PC-3 (cell line): ENCODE measurements around the gene SLC9A9.

Experiments
- CTCF ChIP-seq: fragments of 300-600 bp; sonication (generic); conservative IDR thresholded peaks from 2 replicates; pipeline ENCODE4 v1.5.1; 2017; ENCODE audit warnings: antibody characterized with exemption, low read depth, mild to moderate bottlenecking, low read length
- EZH2 ChIP-seq: fragments of 300-600 bp; sonication (generic); IDR thresholded peaks from one replicate; pipeline ENCODE4 v1.6.1; 2017; ENCODE audit warnings: antibody characterized with exemption, mild to moderate bottlenecking, low read length; ENCODE audit not compliant: unreplicated experiment
- EZH2phosphoT487 ChIP-seq: fragments of 300-600 bp; sonication (generic); IDR thresholded peaks from 2 replicates; pipeline ENCODE4 v1.6.1; 2018; ENCODE audit warnings: mild to moderate bottlenecking, antibody characterized with exemption, low read length, borderline replicate concordance

- TF ChIP-seq CTCF (no peak), EZH2 (no peak), EZH2phosphoT487 (no peak)
Measured at GRCh38 chr3:143888846-143889245, 40.6 kb upstream of the SLC9A9 start.
